Osteocyte (in vitro differentiated cells): ENCODE results near the gene TSPAN8. TPM values are rescaled to one million over a fixed set of nuclear protein-coding genes. Genes with fewer than 3 reads are reported as not detected.
"Not testable (repeated sequence)": the region's sequence is repeated elsewhere in the genome, so short reads cannot be mapped to it uniquely, and the experiment has no call there.

ENCODE experiments used
- DNase-seq: peaks from one replicate; pipeline ENCODE4 v3.0.0; 2021; ENCODE audit warnings: mixed read lengths; ENCODE audit not compliant: unreplicated experiment; ENCODE audit errors: extremely low spot score
- H3K27ac Mint-ChIP-seq: one replicate; pipeline ENCODE4 v1.8.0; 2021; ENCODE audit warnings: mild to moderate bottlenecking, mixed read lengths; ENCODE audit not compliant: unreplicated experiment
- H3K27me3 Mint-ChIP-seq: one replicate; pipeline ENCODE4 v1.8.0; 2021; ENCODE audit warnings: mixed read lengths; ENCODE audit not compliant: unreplicated experiment
- H3K36me3 Mint-ChIP-seq: one replicate; pipeline ENCODE4 v1.8.0; 2021; ENCODE audit warnings: mixed read lengths; ENCODE audit not compliant: unreplicated experiment
- H3K4me1 Mint-ChIP-seq: one replicate; pipeline ENCODE4 v1.8.0; 2021; ENCODE audit warnings: mixed read lengths; ENCODE audit not compliant: unreplicated experiment
- H3K4me3 Mint-ChIP-seq: one replicate; pipeline ENCODE4 v1.8.0; 2021; ENCODE audit warnings: mild to moderate bottlenecking, moderate library complexity, mixed read lengths; ENCODE audit not compliant: unreplicated experiment
- H3K9me3 Mint-ChIP-seq: one replicate; pipeline ENCODE4 v1.8.0; 2021; ENCODE audit warnings: mixed read lengths; ENCODE audit not compliant: unreplicated experiment
- total RNA-seq: library from RNA; stranded (reverse); gene quantifications from 2 replicates; pipeline ENCODE4 v1.2.1, GENCODE V29; 2021
- TF ChIP-seq, protein P1 (sequence below): fragments of 200-600 bp; sonication (generic); IDR thresholded peaks from 2 replicates; pipeline ENCODE4 v1.5.0; 2021; ENCODE audit warnings: antibody characterized with exemption, mild to moderate bottlenecking, moderate library complexity

TSPAN8 gene
- total RNA-seq, 1 donor from 2014 or later, result 0.38 TPM

DNA sequence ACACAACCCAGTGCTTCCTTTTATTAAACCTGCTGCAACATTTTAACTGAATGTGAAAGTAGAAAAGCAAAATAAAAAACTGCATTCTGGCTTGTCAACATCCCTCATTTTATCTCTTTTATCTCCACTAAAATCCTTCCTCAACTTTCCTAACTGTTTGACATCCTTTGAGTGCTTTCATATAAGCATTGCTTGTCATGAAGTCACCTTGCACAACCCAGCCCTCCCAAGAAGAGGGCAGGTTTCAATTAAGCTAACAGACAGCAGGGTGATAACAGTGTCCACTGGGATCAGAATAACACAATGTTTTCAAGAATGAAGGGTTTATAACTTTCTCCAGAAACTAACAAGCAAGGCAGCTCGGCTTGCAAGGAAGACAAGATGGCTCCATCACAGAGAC lies 16.3 kb upstream of the TSPAN8 start:
- no peak overlapping the region for H3K4me3 Mint-ChIP-seq
- H3K36me3 Mint-ChIP-seq, result no peaks in the 10 kb centered on the region
- TF ChIP-seq, protein P1, sequence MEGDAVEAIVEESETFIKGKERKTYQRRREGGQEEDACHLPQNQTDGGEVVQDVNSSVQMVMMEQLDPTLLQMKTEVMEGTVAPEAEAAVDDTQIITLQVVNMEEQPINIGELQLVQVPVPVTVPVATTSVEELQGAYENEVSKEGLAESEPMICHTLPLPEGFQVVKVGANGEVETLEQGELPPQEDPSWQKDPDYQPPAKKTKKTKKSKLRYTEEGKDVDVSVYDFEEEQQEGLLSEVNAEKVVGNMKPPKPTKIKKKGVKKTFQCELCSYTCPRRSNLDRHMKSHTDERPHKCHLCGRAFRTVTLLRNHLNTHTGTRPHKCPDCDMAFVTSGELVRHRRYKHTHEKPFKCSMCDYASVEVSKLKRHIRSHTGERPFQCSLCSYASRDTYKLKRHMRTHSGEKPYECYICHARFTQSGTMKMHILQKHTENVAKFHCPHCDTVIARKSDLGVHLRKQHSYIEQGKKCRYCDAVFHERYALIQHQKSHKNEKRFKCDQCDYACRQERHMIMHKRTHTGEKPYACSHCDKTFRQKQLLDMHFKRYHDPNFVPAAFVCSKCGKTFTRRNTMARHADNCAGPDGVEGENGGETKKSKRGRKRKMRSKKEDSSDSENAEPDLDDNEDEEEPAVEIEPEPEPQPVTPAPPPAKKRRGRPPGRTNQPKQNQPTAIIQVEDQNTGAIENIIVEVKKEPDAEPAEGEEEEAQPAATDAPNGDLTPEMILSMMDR, result no peak

DNA sequence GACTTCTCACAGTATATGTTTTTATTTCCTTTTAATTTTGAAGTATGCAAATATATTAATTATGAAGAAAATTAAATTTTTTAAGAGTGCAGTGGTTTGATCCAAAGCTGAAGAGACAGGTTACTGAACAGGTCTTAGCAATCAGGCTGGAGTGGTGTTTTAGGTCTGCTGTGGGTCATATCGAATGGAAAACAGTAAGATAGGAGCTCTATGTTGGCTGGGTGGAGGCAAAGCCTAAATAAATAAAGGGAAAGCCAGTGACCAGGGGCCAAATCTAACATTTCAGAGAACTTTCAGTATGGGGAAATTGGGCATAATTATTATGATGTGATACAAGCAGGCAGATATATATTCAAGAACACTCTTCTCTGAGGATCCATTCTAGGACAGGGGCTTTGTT lies 12.7 kb upstream of the TSPAN8 start:
- Mint-ChIP-seq H3K27me3 (peaks cover 4% of the 10 kb centered on the region), H3K9me3 (peaks cover 5% of the 10 kb centered on the region), H3K4me3 (no peak overlapping the region), H3K4me1 (no peaks in the 10 kb centered on the region), H3K36me3 (no peaks in the 10 kb centered on the region), H3K27ac (no peak overlapping the region)
- DNase-seq, result no peak
- TF ChIP-seq, protein P1, result no peak

More for the DNA sequence above, 16.3 kb upstream of the TSPAN8 start:
- H3K4me1 Mint-ChIP-seq, result no peaks in the 10 kb centered on the region
- DNase-seq, result no peak
- peaks cover 7% of the 10 kb centered on the region for H3K27me3 Mint-ChIP-seq
- no peaks in the 10 kb centered on the region for H3K9me3 Mint-ChIP-seq
- H3K27ac Mint-ChIP-seq, result no peak overlapping the region

DNA sequence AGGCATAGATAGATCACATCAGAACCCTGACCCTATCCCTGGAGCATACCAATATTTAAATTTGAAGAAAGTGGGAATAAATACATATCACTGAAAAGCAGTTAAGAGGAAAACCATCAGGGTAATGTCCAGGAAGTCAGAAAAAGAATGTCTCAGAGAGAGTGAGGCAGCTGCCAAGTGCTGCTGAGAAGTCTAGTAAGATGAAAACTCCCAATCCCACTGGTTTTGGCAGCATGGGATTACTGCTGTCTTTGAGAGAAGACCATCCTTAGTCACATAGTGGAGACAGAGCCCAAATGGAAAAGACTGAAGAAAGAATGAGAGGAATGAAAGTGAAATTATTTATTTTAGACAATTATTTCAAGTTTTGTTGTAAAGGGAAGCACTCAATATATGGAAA lies 11.5 kb upstream of the TSPAN8 start:
- TF ChIP-seq, protein P1, result no peak
- Mint-ChIP-seq H3K27ac (no peak overlapping the region), H3K27me3 (peaks cover 3% of the 10 kb centered on the region), H3K4me3 (no peak overlapping the region), H3K4me1 (no peaks in the 10 kb centered on the region), H3K9me3 (peaks cover 9% of the 10 kb centered on the region), H3K36me3 (no peaks in the 10 kb centered on the region)
- no peak for DNase-seq

DNA sequence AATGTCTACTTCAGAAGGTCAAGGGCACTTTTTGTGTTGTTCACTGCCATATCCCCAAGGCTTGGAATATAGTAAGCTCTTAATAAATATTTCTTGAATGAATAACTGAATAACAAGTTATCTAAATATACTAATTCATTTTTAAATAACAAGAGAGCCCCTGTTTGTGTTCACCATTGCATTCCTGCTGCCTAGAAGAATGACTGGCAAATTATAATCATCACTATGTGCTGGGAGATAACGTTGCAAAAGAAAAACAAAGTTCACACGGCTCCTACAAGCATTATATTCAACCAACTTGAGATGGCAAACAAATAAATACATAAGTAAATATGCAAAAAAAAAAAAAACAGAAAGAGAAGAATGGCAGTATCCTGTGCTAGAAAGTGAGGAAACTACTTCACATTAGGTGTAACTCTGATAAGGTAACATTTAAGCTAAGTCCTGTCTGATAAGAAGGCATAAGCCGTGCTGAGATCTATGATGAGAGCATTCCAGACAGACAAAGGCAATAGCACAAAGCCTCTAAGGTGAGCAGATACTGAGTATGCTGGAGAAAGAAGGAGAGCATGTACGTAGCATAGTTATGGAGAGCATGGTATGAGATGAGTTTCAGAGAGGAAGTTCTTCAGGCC lies 9.2 kb upstream of the TSPAN8 start:
- peaks cover 9% of the 10 kb centered on the region for H3K9me3 Mint-ChIP-seq
- no peaks in the 10 kb centered on the region for H3K4me1 Mint-ChIP-seq
- H3K36me3 Mint-ChIP-seq, result no peaks in the 10 kb centered on the region
- no peak overlapping the region for H3K27ac Mint-ChIP-seq
- H3K27me3 Mint-ChIP-seq, result no peaks in the 10 kb centered on the region
- TF ChIP-seq, protein P1, result no peak
- H3K4me3 Mint-ChIP-seq, result no peak overlapping the region
- no peak for DNase-seq

DNA sequence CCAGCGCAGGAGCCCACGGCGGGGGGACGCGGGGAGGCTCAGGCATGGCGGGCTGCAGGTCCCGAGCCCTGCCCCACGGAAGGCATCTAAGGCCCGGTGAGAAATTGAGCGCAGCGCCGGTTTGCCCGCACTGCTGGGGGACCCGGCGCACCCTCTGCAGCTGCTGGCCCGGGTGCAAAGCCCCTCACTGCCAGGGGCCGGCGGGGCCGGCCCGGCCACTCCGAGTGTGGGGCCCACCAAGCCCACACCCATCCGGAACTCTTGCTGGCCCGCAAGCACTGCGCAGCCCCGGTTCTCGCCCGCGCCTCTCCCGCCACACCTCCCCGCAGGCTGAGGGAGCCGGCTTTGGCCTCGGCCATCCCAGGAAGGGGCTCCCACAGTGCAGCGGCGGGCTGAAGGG lies 8.5 kb upstream of the TSPAN8 start:
- H3K9me3 Mint-ChIP-seq, result peaks cover 9% of the 10 kb centered on the region
- DNase-seq, result no peak

DNA sequence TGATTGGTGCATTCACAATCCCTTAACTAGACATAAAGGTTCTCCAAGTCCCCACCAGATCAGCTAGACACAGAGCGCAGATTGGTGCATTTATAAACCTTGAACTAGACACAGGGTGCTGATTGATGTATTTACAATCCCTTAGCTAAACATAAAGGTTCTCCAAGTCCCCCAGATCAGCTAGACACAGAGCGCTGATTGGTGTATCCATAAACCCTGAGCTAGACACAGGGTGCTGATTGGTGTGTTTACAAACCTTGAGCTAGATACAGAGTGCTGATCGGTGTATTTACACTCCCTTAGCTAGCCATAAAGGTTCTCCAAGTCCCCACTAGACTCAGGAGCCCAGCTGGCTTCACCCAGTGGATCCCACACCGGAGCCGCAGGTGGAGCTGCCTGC lies 8.0 kb upstream of the TSPAN8 start:
- not testable (repeated sequence) for H3K27ac Mint-ChIP-seq, DNase-seq, H3K36me3 Mint-ChIP-seq, H3K4me1 Mint-ChIP-seq, H3K4me3 Mint-ChIP-seq, H3K9me3 Mint-ChIP-seq, H3K27me3 Mint-ChIP-seq

More for the DNA sequence above, 8.5 kb upstream of the TSPAN8 start:
- TF ChIP-seq, protein P1, result no peak
- Mint-ChIP-seq H3K27ac (no peak overlapping the region), H3K4me3 (no peak overlapping the region), H3K36me3 (no peaks in the 10 kb centered on the region), H3K27me3 (no peaks in the 10 kb centered on the region), H3K4me1 (no peaks in the 10 kb centered on the region)
